HG03439 (cell line): ENCODE measurements around the gene SCRN2.

Experiments
- ATAC-seq: cut with Tn5 transposase; IDR thresholded peaks from one replicate; pipeline ENCODE4 v1.9.1; 2021; ENCODE audit warnings: mild to moderate bottlenecking, moderate library complexity; ENCODE audit not compliant: unreplicated experiment

SCRN2 gene

GRCh38 chr17:47872019-47872650, 31.1 kb upstream of the SCRN2 start:
- no peak for ATAC-seq

- no peak for ATAC-seq
These were observed 30.0 kb upstream of the SCRN2 start for GRCh38 chr17:47871048-47871447.

- ATAC-seq = no peak
These were observed 29.0 kb upstream of the SCRN2 start for GRCh38 chr17:47870056-47870455.

- no peak for ATAC-seq
These were observed 28.0 kb upstream of the SCRN2 start for GRCh38 chr17:47869114-47869513.

GRCh38 chr17:47867813-47868533, 26.9 kb upstream of the SCRN2 start:
- ATAC-seq = no peak

- no peak for ATAC-seq
These were observed 25.9 kb upstream of the SCRN2 start for GRCh38 chr17:47866941-47867340.

GRCh38 chr17:47864791-47865216, 23.7 kb upstream of the SCRN2 start:
- ATAC-seq = no peak

GRCh38 chr17:47862621-47863440, 21.8 kb upstream of the SCRN2 start:
- no peak for ATAC-seq

GRCh38 chr17:47860386-47860785, 19.3 kb upstream of the SCRN2 start:
- ATAC-seq = no peak

- ATAC-seq = no peak
These were observed 16.7 kb upstream of the SCRN2 start for GRCh38 chr17:47857551-47858455.

- no peak for ATAC-seq
These were observed 15.8 kb upstream of the SCRN2 start for GRCh38 chr17:47856830-47857229.

GRCh38 chr17:47855737-47856136, 14.7 kb upstream of the SCRN2 start:
- no peak for ATAC-seq

GRCh38 chr17:47853616-47854015, 12.5 kb upstream of the SCRN2 start:
- no peak for ATAC-seq

GRCh38 chr17:47852113-47852949, 11.3 kb upstream of the SCRN2 start:
- ATAC-seq = no peak

- ATAC-seq = no peak
These were observed 10.7 kb upstream of the SCRN2 start for GRCh38 chr17:47851764-47852112.

GRCh38 chr17:47850692-47851573, 9.9 kb upstream of the SCRN2 start, which contains the start of gene SP6:
TSS of gene SP6 (minus strand) at chr17:47851163. CDS start at chr17:47848429, 2,734 bp downstream.
- no peak for ATAC-seq

GRCh38 chr17:47850373-47850691, 9.3 kb upstream of the SCRN2 start:
- ATAC-seq = no peak

GRCh38 chr17:47848198-47848513, 7.1 kb upstream of the SCRN2 start:
- no peak for ATAC-seq
